Measurements from ENCODE around the gene ZBED1. TPM values are rescaled to one million over a fixed set of nuclear protein-coding genes. Genes with fewer than 3 reads are reported as not detected.

The ZBED1 gene
- total RNA-seq, 2 experiments from 2014 or later: 35.3 to 37.0 TPM

DNA sequence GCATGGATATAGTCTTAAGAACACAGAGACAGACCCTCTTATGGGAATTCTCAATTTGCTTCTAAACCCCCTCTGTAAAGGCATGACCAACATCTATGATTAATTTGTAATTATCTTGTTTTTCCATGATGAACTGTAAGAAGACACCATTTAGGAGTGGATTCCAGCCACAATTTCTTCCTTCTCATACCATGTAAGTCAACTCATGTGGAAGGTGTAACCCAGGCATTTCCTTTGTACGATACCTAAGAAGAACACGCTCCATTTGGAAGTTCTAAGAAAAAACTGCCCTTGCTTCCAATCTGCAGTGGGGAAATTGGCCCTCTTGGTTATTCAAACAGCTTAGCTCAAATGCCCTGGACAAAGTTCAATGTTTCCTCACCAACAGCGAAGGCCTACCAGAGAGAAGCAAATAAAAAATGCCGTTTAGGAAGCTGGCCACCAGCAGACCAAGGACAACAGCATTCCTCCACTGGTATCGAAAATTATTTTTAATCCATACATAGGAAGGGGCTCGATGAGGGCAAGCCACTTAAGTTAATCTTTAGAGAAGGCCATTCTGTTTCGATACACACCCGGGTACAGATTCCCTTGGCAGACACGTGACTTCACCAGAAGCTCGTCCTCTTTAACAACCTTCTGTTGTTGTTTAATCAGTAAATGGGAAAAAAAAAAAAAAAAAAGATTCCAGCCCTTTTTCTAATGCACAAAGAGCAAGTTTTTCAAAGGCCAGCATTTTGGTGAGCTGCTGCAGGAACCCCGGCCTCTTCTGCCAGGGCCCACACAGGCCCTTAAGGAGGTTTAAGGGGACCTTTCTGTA is 2.6 kb downstream of the ZBED1 start:
- no peak for DNase-seq
- Mint-ChIP-seq H3K27ac (peak overlapping the region; percentile 87), H3K36me3 (no peaks in the 10 kb centered on the region), H3K4me3 (peak overlapping the region; percentile 84), H3K4me1 (peaks cover 26% of the 10 kb centered on the region), H3K9me3 (no peaks in the 10 kb centered on the region), H3K27me3 (no peaks in the 10 kb centered on the region)
- POLR2A ChIA-PET: no interaction called here
- no peak for ATAC-seq (ENCODE audit: low read depth)

DNA sequence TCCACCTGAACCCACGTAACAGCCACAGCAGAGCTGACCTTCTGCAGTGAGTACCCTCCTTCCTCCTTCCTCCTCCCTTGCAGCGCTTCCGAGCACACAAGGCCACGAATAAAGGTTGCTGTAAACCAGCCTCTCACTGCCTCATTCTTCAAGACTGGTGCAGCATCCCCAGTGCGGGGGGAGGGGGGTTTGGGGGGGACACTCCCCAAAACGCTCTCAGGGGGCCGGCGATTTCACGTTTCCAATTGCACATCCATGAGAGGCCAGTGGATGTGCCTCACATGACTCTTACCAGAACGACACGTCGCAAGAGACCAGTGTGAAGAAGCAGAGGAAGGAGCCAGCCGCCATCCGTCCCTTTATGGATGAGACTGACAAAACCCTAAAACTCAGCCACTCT is 5.2 kb downstream of the ZBED1 start:
- H3K27me3 Mint-ChIP-seq: no peaks in the 10 kb centered on the region
- H3K36me3 Mint-ChIP-seq: no peaks in the 10 kb centered on the region
- peaks cover 26% of the 10 kb centered on the region for H3K4me1 Mint-ChIP-seq
- ATAC-seq (ENCODE audit: low read depth) (no peak), DNase-seq (no peak)
- no peaks in the 10 kb centered on the region for H3K9me3 Mint-ChIP-seq
- H3K27ac Mint-ChIP-seq: no peak overlapping the region
- H3K4me3 Mint-ChIP-seq: no peak overlapping the region
- POLR2A ChIA-PET: no interaction called here

DNA sequence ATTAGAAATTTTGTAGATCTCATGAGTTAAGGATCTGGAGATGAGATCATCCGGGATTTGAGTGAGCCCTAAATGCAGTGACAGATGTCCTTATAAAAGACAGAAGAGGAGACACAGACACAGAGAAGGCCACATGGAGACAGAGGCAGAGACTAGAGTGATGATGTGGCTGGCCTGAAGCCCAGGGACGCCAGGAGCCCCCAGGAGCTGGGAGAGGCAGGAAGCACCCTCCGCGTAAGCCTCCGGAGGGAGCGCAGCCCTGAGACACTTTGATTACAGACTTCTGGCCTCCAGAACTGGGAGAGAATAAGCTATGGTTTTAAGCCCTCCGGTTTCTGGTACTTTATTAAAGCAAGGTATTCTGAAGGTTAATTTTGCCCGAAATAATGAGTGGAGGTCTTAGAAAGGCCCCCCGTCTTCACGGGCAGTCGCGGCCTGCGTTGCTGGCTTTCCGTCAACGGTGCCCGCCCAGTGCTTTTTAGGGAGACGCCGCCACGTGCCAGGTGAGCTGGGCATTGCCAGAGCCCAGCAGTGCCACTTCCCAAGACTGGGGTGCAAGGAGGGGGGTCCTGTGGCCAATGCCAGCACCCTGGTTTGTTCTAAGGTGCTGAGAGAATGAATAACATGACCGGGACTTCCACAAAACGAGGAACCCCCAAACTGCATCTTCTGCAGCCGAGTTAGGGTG is 8.1 kb downstream of the ZBED1 start:
- Mint-ChIP-seq H3K36me3 (no peaks in the 10 kb centered on the region), H3K4me1 (peaks cover 8% of the 10 kb centered on the region), H3K27ac (no peak overlapping the region), H3K4me3 (no peak overlapping the region), H3K9me3 (no peaks in the 10 kb centered on the region), H3K27me3 (no peaks in the 10 kb centered on the region)
- DNase-seq: no peak
- POLR2A ChIA-PET: no interaction called here
- no peak for ATAC-seq (ENCODE audit: low read depth)

DNA sequence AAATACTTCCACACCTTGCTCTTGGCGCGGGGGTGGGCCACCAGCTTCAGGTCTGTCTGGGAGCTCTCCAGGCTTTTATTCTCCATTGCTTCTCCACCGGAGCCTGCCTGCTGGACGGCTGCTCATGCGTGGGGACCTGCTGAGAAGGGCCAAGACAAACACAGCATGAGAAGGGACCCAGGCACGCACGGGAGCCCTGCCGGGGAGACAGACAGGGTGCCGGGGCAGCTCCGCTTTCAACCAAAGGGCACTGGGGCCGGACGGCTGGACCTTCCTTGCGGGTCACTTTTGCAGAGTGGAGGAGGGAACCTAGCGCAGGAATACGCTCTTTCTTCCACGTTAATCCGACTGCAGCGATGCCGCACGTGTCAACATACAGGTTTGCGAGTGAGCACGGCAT is 10.1 kb downstream of the ZBED1 start:
- Mint-ChIP-seq H3K36me3 (peaks cover 2% of the 10 kb centered on the region), H3K27me3 (no peaks in the 10 kb centered on the region), H3K4me3 (no peak overlapping the region), H3K9me3 (no peaks in the 10 kb centered on the region), H3K27ac (no peak overlapping the region), H3K4me1 (peaks cover 1% of the 10 kb centered on the region)
- POLR2A ChIA-PET: no interaction called here
- no peak for ATAC-seq (ENCODE audit: low read depth)
- DNase-seq: no peak

DNA sequence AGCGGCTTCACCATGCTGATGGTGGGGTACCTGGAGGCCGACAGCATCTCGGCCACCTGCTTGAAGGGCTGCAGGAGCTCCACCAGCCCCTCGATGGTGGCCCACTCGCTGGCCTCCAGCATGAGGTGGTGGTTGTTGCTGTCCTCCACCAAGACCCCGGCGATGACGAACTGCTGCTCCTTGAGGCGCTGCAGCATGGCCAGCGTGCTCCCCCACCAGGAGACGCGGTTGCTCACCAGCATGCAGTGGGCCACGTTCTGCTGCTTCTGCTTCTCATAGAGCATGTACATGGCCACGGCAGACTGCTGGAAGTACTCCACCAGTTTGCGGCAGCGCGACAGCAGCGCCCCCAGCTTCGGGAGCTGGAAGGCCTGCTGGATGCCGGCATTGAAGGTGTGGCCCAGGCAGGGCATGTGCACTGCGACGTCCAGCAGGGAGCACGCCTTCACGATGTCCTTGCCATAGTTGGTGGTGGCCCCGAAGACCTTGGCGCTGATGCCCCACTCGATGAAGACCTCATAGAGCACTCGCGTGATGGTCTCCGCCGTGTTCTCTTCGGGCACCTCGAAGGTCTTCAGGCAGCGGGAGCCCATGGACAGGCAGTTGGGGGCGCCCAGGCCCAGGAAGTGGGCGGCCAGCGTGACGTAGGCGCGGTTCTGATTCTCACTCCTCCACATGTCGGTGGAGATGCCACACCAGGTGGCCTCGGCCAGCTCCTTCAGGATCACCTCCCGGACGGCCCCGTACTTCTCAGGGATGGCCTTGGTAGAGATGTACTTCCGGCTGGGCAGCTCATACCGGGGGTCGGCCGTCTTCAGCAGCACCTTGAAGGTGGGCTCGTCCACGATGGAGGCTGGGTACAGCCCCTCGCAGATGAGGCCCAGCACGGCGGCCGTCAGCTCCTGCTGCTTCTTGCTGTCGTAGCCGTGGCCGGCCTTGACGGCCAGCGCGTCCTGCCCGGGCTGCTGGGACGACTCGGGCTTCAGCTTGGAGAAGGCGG is 11.0 kb downstream of the ZBED1 start:
- H3K36me3 Mint-ChIP-seq: peaks cover 2% of the 10 kb centered on the region

DNA sequence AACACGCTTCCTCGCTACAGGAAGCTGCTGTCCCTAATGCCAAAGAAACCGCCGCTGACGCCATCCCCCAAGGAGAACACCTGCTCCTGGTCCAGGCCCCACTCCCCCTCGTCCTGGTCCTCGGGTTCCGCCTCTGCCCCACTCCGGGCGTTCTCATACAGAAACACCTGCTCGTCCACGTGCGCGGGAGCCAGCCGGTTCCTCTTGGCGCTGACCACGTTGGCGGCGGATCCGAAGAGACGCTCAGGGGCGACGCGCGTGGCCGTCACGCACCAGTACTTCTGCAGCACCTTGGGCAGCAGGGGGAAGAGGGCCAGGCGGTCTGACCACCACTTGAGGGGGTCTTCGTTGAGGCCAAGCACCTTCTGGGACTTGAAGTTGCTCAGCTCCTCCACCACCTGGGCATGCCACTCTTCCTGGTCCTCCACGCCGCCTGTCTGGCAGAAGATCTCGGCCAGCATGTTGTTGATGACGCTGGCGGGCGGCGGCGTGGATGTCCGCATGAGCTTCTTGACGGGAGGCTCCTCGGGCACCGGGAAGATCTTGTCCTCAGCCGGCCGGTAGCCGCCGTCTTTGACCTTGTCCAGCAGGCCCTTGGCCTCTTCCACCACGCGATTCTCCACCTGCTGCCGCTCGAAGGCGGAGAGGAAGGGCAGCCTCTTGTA is 12.0 kb downstream of the ZBED1 start:
- Mint-ChIP-seq H3K9me3 (no peaks in the 10 kb centered on the region), H3K36me3 (peaks cover 2% of the 10 kb centered on the region), H3K27ac (no peak overlapping the region), H3K4me1 (no peaks in the 10 kb centered on the region), H3K4me3 (no peak overlapping the region), H3K27me3 (no peaks in the 10 kb centered on the region)
- no peak for ATAC-seq (ENCODE audit: low read depth)
- POLR2A ChIA-PET: no interaction called here
- DNase-seq: no peak

More for the DNA sequence above, 11.0 kb downstream of the ZBED1 start:
- H3K4me1 Mint-ChIP-seq: no peaks in the 10 kb centered on the region
- no peak for DNase-seq
- no peaks in the 10 kb centered on the region for H3K27me3 Mint-ChIP-seq
- no peak overlapping the region for H3K27ac Mint-ChIP-seq
- H3K9me3 Mint-ChIP-seq: no peaks in the 10 kb centered on the region
- ATAC-seq (ENCODE audit: low read depth): no peak
- POLR2A ChIA-PET: no interaction called here
- H3K4me3 Mint-ChIP-seq: no peak overlapping the region

DNA sequence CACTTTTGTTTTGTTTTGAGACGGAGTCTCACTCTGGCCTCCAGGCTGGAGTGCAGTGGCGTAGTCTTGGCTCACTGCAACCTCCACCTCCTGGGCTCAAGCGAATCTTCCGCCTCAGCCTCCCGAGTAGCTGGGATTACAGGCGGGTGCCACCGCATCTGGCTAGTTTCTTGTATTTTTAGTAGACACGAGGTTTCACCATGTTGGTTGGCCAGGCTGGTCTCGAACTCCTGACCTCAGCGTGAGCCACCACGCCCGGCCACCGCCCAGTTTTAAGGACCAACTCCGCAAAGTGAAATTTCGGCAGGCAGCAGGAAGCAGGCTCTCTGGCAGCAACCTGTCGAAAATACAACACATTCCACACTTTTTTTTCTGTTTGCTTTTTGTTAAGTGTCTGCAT is 13.4 kb downstream of the ZBED1 start:
- Mint-ChIP-seq H3K36me3 (peaks cover 4% of the 10 kb centered on the region), H3K4me1 (no peaks in the 10 kb centered on the region), H3K27me3 (no peaks in the 10 kb centered on the region), H3K4me3 (no peak overlapping the region), H3K9me3 (no peaks in the 10 kb centered on the region), H3K27ac (no peak overlapping the region)
- POLR2A ChIA-PET: no interaction called here
- ATAC-seq (ENCODE audit: low read depth) (no peak), DNase-seq (no peak)

DNA sequence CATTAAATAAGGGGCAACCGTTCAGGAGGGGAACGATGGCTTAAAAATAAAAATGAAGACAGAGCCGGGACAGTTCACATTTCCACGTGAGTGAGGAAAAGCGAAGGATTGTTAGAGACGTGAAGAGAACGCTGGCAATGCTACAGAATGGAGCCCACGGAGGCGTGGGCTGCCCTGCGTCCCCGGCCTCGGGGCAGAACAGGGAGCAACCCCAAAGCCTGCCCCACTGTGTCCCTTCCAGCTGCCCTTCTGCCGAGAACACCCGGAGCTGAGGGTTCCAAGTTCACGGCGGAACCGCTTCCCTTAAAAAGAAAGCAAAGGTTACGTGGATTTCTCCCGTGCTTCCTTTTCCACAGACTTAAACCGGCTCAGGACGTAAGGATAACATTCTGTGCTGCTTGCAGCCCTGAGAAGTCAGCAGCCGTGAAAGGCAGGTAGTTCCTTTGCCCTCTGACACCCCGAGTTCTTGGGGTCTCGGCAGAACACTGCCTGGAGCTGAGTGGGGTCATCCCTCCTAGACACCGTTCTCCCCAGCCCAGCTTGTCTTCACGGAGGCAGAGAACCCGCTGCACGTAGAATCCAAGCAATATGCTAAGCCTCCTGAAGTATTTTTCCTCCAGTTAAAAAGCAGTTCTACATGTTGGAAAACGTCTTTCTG is 14.2 kb downstream of the ZBED1 start:
- no peaks in the 10 kb centered on the region for H3K4me1 Mint-ChIP-seq
- peaks cover 4% of the 10 kb centered on the region for H3K36me3 Mint-ChIP-seq
- H3K4me3 Mint-ChIP-seq: no peak overlapping the region
- ATAC-seq (ENCODE audit: low read depth) (no peak), DNase-seq (no peak)
- no peak overlapping the region for H3K27ac Mint-ChIP-seq
- no peaks in the 10 kb centered on the region for H3K9me3 Mint-ChIP-seq
- no peaks in the 10 kb centered on the region for H3K27me3 Mint-ChIP-seq
- POLR2A ChIA-PET: no interaction called here

DNA sequence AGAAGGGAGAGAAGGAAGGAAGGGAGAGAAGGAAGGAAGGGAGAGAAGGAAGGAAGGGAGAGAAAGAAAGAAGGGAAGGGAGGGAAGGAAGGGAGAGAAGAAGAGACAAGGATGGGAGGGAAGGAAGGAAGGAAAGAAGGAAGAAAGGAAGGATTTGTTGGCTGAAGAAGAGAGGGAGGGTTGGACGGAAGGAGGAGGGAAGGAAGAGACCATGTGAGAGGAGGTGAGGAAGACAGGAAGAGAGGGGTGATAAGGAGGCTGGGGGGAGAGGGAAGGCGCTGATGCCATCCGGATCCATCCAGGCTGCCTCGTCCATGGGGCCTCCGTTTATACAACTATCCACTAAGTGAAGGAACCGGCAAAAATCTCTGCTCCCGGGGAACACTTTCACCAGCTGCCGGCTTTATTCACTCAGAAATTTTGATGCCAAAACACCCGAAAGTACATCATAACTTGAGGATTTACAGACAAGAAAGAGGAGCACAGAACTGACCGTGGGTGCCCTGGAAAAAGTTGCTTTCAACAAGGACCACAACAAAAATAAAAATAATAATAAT is 14.9 kb downstream of the ZBED1 start:
- Mint-ChIP-seq H3K27ac (no peak overlapping the region), H3K4me3 (no peak overlapping the region), H3K4me1 (no peaks in the 10 kb centered on the region), H3K9me3 (no peaks in the 10 kb centered on the region), H3K36me3 (peaks cover 5% of the 10 kb centered on the region), H3K27me3 (no peaks in the 10 kb centered on the region)
- no peak for DNase-seq
- POLR2A ChIA-PET: no interaction called here
- no peak for ATAC-seq (ENCODE audit: low read depth)

DNA sequence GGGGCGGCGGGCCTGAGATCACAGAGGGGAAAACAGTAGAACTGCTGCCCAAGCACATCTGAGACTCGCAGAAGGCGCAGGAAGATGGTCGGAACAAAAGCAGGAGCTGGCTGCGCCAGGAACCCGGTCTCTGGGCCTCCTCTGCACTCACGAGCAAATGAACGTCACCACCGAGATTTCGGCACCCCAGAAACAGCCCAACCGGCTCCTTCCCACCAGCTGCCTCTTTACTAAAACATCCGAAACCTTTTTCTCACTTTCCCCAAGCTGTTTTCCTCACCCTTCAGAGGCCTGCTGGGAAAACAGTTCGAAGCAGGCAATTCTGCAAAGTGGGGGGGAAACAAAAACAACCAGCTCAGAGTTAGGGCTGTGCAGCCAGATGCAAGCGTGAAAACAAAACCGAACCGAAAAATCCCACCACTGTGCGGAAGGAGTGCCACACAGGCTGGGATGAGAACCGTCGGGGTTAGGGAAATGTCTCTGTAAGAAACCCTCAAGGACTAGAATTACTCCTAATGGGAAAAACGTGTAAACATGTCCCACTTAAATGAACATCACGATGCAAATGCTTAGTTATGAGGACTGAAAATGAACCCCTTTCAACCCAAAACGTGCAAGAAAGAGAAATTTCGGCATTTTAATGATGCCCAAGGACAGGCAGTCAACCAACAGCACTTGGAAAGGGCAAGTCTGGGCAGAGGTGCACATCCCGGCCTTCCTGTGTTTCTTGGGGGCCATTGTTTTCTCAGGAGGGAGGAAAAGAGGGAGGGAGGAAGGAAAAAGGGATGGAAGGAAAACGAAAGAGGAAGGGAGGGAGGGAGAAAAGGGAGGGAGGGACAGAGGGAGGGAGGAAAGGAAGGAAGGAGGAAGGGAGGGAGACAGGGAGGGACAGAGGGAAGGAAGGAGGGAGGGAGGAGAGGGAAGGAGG is 15.8 kb downstream of the ZBED1 start:
- Mint-ChIP-seq H3K36me3 (peaks cover 9% of the 10 kb centered on the region), H3K27ac (peak overlapping the region; percentile 46), H3K9me3 (peaks cover 3% of the 10 kb centered on the region), H3K4me1 (no peaks in the 10 kb centered on the region), H3K27me3 (no peaks in the 10 kb centered on the region), H3K4me3 (no peak overlapping the region)
- POLR2A ChIA-PET: no interaction called here
- DNase-seq (no peak), ATAC-seq (ENCODE audit: low read depth) (no peak)

DNA sequence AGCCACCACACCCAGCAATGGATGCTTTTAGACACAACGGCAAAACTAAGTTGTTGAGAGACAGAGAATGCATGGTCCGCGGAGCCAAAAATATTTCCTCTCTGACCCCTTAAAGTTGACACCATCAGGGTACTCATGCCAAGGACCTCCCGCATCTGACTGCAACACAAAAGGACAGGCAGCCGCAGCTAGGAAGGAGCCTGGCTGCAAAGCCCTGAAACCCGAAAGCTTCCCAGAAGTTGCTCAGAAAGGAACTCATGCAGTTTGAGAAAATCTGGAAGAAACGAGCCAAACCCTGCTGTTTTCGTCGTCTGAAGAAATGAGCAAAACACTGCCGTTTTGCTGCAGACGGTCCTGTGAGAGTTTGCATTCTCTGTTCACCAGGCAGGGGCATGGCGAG is 16.5 kb downstream of the ZBED1 start:
- ATAC-seq (ENCODE audit: low read depth) (no peak), DNase-seq (no peak)
- Mint-ChIP-seq H3K36me3 (peaks cover 13% of the 10 kb centered on the region), H3K4me3 (no peak overlapping the region), H3K9me3 (peaks cover 7% of the 10 kb centered on the region), H3K27me3 (no peaks in the 10 kb centered on the region), H3K27ac (no peak overlapping the region), H3K4me1 (no peaks in the 10 kb centered on the region)
- POLR2A ChIA-PET: no interaction called here
